GM23338 (cell line): ENCODE measurements around the gene NBEAL2. TPM values are rescaled to one million over a fixed set of nuclear protein-coding genes. Genes with fewer than 3 reads are reported as not detected.

Experiments
- EZH2 ChIP-seq: fragments of 200-600 bp; sonication (generic); IDR thresholded peaks from one replicate; pipeline ENCODE4 v1.8.0; 2017; ENCODE audit warnings: antibody characterized with exemption, mild to moderate bottlenecking, low read depth; ENCODE audit not compliant: unreplicated experiment
- JUNB ChIP-seq: IDR thresholded peaks from one replicate; pipeline ENCODE4 v1.6.1; 2016; ENCODE audit warnings: antibody characterized with exemption; ENCODE audit not compliant: unreplicated experiment
- NANOG ChIP-seq: IDR thresholded peaks from 2 replicates; pipeline ENCODE4 v1.6.1; 2016; ENCODE audit warnings: antibody characterized with exemption, borderline replicate concordance
- POLR2AphosphoS5 ChIP-seq: IDR thresholded peaks from 2 replicates; pipeline ENCODE4 v1.6.1; 2016; ENCODE audit warnings: antibody characterized with exemption, low read depth
- ZNF331 ChIP-seq: fragments of 250-450 bp; sonication (Bioruptor Pico); IDR thresholded peaks from 2 replicates; pipeline ENCODE4 v1.5.0; 2020; ENCODE audit warnings: low read depth, mild to moderate bottlenecking, moderate library complexity
- polyA plus RNA-seq: library from polyadenylated mRNA; unstranded; fragments of >200 nt; fragmentation: Nextera tagmentation; extraction: Ambion mirVana; gene quantifications from 2 replicates; pipeline ENCODE4 v1.2.1, GENCODE V29; 2016
- total RNA-seq: library from RNA; depleted of rRNA; stranded (reverse); fragments of >200 nt; shearing (Covaris generic); gene quantifications from 2 replicates; pipeline ENCODE4 v1.2.3, GENCODE V29; 2014
- TF ChIP-seq, protein P1 (sequence below): fragments of 250-450 bp; sonication (Bioruptor Pico); IDR thresholded peaks from 2 replicates; pipeline ENCODE4 v1.5.0; 2020; ENCODE audit warnings: mild to moderate bottlenecking, moderate library complexity
- TF ChIP-seq, protein P2 (sequence below): IDR thresholded peaks from one replicate; pipeline ENCODE4 v1.6.1; 2018; ENCODE audit warnings: antibody characterized with exemption; ENCODE audit not compliant: unreplicated experiment
- TF ChIP-seq, protein P3 (sequence below): IDR thresholded peaks from 2 replicates; pipeline ENCODE4 v1.6.1; 2016; ENCODE audit warnings: antibody characterized with exemption

NBEAL2 gene
- total and polyA plus RNA-seq, 2 experiments from 2014 or later: 13.5 to 79.9 TPM

DNA sequence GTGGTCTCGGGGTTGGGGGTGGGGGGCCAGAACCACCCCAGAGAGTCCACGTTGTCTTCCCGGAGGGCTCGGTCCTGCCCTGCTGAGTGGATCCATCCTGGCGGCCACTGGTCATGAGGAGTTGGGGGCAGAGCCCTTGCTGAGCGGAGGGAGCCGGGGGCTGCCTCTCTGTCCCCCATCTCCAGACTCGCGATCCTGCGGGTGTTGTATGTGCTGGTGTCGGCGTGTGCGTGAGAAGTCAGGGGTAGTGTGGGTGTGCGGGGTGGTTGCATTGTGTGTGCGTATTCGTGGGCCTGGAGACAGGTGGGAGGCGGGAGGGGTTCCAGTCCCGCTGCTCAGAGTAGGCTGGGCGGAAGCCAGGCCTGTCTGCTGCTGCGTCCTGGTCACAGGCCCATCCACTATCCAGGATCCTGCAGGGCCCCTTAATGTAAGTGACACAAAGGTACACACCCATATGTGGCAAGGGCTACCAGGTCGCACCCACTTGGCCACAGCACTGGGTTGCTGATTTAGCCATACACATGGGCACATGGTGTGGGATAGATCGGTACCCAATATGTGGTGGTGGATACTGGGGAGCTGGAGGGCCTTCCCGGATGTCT is 30.7 kb downstream of the NBEAL2 start (continued):
- TF ChIP-seq, protein P1, sequence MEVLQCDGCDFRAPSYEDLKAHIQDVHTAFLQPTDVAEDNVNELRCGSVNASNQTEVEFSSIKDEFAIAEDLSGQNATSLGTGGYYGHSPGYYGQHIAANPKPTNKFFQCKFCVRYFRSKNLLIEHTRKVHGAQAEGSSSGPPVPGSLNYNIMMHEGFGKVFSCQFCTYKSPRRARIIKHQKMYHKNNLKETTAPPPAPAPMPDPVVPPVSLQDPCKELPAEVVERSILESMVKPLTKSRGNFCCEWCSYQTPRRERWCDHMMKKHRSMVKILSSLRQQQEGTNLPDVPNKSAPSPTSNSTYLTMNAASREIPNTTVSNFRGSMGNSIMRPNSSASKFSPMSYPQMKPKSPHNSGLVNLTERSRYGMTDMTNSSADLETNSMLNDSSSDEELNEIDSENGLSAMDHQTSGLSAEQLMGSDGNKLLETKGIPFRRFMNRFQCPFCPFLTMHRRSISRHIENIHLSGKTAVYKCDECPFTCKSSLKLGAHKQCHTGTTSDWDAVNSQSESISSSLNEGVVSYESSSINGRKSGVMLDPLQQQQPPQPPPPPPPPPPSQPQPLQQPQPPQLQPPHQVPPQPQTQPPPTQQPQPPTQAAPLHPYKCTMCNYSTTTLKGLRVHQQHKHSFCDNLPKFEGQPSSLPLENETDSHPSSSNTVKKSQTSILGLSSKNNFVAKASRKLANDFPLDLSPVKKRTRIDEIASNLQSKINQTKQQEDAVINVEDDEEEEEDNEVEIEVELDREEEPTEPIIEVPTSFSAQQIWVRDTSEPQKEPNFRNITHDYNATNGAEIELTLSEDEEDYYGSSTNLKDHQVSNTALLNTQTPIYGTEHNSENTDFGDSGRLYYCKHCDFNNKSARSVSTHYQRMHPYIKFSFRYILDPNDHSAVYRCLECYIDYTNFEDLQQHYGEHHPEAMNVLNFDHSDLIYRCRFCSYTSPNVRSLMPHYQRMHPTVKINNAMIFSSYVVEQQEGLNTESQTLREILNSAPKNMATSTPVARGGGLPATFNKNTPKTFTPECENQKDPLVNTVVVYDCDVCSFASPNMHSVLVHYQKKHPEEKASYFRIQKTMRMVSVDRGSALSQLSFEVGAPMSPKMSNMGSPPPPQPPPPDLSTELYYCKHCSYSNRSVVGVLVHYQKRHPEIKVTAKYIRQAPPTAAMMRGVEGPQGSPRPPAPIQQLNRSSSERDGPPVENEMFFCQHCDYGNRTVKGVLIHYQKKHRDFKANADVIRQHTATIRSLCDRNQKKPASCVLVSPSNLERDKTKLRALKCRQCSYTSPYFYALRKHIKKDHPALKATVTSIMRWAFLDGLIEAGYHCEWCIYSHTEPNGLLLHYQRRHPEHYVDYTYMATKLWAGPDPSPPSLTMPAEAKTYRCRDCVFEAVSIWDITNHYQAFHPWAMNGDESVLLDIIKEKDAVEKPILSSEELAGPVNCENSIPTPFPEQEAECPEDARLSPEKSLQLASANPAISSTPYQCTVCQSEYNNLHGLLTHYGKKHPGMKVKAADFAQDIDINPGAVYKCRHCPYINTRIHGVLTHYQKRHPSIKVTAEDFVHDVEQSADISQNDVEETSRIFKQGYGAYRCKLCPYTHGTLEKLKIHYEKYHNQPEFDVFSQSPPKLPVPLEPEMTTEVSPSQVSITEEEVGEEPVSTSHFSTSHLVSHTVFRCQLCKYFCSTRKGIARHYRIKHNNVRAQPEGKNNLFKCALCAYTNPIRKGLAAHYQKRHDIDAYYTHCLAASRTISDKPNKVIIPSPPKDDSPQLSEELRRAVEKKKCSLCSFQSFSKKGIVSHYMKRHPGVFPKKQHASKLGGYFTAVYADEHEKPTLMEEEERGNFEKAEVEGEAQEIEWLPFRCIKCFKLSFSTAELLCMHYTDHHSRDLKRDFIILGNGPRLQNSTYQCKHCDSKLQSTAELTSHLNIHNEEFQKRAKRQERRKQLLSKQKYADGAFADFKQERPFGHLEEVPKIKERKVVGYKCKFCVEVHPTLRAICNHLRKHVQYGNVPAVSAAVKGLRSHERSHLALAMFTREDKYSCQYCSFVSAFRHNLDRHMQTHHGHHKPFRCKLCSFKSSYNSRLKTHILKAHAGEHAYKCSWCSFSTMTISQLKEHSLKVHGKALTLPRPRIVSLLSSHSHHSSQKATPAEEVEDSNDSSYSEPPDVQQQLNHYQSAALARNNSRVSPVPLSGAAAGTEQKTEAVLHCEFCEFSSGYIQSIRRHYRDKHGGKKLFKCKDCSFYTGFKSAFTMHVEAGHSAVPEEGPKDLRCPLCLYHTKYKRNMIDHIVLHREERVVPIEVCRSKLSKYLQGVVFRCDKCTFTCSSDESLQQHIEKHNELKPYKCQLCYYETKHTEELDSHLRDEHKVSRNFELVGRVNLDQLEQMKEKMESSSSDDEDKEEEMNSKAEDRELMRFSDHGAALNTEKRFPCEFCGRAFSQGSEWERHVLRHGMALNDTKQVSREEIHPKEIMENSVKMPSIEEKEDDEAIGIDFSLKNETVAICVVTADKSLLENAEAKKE (CRISPR knock-in tag): no peak
- TF ChIP-seq POLR2AphosphoS5 (no peak), EZH2 (no peak), NANOG (no peak), JUNB (no peak), ZNF331 (CRISPR knock-in tag) (no peak)
- TF ChIP-seq, protein P2, sequence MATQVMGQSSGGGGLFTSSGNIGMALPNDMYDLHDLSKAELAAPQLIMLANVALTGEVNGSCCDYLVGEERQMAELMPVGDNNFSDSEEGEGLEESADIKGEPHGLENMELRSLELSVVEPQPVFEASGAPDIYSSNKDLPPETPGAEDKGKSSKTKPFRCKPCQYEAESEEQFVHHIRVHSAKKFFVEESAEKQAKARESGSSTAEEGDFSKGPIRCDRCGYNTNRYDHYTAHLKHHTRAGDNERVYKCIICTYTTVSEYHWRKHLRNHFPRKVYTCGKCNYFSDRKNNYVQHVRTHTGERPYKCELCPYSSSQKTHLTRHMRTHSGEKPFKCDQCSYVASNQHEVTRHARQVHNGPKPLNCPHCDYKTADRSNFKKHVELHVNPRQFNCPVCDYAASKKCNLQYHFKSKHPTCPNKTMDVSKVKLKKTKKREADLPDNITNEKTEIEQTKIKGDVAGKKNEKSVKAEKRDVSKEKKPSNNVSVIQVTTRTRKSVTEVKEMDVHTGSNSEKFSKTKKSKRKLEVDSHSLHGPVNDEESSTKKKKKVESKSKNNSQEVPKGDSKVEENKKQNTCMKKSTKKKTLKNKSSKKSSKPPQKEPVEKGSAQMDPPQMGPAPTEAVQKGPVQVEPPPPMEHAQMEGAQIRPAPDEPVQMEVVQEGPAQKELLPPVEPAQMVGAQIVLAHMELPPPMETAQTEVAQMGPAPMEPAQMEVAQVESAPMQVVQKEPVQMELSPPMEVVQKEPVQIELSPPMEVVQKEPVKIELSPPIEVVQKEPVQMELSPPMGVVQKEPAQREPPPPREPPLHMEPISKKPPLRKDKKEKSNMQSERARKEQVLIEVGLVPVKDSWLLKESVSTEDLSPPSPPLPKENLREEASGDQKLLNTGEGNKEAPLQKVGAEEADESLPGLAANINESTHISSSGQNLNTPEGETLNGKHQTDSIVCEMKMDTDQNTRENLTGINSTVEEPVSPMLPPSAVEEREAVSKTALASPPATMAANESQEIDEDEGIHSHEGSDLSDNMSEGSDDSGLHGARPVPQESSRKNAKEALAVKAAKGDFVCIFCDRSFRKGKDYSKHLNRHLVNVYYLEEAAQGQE: no peak
- TF ChIP-seq, protein P3, sequence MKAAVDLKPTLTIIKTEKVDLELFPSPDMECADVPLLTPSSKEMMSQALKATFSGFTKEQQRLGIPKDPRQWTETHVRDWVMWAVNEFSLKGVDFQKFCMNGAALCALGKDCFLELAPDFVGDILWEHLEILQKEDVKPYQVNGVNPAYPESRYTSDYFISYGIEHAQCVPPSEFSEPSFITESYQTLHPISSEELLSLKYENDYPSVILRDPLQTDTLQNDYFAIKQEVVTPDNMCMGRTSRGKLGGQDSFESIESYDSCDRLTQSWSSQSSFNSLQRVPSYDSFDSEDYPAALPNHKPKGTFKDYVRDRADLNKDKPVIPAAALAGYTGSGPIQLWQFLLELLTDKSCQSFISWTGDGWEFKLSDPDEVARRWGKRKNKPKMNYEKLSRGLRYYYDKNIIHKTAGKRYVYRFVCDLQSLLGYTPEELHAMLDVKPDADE: no peak
